ENCODE results near the gene GCNA.

DNA sequence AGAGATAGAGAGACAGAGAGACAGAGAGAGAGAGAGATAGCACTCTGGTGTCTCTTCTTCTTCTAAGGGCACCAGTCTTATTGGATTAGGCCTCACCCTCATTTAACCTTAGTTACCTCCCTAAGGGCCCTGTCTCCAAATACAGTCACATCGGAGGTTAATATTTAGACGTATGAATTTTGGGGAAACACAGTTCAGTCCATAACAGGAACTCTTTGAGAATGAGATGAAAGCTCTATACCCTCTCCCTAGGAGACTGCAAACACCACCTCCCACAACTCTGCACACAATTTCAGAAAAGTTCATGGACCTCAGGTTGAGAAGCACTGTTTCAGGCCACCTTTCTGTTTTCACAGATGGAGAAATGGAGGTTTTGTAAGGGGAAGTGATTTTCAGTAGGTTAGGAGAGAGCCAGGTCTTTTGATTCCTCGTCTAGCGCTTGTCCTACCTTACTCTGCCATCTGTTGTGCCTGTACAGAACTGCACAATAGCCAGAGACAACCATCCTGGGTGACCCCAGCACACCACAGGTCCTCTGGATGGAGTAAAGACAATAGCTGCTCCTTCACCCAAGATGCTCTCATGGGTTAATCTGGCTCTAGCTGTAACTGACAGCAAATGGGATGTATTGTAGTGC, 72.2 kb downstream of the GCNA start:
- TF ChIP-seq, protein P1, sequence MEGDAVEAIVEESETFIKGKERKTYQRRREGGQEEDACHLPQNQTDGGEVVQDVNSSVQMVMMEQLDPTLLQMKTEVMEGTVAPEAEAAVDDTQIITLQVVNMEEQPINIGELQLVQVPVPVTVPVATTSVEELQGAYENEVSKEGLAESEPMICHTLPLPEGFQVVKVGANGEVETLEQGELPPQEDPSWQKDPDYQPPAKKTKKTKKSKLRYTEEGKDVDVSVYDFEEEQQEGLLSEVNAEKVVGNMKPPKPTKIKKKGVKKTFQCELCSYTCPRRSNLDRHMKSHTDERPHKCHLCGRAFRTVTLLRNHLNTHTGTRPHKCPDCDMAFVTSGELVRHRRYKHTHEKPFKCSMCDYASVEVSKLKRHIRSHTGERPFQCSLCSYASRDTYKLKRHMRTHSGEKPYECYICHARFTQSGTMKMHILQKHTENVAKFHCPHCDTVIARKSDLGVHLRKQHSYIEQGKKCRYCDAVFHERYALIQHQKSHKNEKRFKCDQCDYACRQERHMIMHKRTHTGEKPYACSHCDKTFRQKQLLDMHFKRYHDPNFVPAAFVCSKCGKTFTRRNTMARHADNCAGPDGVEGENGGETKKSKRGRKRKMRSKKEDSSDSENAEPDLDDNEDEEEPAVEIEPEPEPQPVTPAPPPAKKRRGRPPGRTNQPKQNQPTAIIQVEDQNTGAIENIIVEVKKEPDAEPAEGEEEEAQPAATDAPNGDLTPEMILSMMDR (IDR thresholded peaks at IDR 0.05; ENCODE audit: borderline replicate concordance, extremely low read depth, low read length, poor library complexity, severe bottlenecking), result no peak
- TF ChIP-seq EZH2 (IDR thresholded peaks at IDR 0.05; ENCODE audit: borderline replicate concordance, low read depth, low read length, severe bottlenecking), result no peak
